ENCODE measurements around the gene MMP17.

The MMP17 gene

DNA sequence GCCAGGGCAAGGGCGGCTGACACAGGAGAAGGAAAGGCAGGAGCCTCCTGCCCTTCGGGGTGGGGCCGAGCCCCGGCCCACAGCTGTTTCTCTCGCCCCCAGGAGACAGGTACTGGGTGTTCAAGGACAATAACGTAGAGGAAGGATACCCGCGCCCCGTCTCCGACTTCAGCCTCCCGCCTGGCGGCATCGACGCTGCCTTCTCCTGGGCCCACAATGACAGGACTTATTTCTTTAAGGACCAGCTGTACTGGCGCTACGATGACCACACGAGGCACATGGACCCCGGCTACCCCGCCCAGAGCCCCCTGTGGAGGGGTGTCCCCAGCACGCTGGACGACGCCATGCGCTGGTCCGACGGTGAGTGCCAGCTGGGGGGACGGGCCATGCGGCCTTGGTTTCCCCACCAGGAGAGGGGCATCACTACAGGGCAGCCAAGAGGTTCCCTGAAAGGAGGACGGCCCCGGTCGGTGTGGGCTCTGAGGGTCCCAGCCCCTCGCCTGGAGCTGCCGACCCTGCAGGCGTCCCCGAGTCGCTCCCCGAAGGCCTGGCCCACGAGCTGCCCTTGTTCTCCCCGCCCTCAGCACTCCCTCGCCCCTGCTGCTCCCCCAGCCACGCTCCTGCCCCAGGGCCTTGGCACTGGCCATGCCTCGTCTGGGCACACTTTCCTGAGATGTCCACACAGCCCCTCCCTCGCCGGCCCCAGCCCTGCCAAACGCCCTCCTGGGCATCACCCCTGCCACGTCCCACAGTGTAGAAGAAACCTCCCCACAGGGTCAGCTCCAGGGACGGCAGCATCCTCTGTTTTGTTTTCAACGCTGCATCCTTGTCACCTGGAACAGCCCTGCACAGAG, 21.7 kb downstream of the MMP17 start:
- DNase-seq (ENCODE audit: low read depth, low spot score), result no peak

DNA sequence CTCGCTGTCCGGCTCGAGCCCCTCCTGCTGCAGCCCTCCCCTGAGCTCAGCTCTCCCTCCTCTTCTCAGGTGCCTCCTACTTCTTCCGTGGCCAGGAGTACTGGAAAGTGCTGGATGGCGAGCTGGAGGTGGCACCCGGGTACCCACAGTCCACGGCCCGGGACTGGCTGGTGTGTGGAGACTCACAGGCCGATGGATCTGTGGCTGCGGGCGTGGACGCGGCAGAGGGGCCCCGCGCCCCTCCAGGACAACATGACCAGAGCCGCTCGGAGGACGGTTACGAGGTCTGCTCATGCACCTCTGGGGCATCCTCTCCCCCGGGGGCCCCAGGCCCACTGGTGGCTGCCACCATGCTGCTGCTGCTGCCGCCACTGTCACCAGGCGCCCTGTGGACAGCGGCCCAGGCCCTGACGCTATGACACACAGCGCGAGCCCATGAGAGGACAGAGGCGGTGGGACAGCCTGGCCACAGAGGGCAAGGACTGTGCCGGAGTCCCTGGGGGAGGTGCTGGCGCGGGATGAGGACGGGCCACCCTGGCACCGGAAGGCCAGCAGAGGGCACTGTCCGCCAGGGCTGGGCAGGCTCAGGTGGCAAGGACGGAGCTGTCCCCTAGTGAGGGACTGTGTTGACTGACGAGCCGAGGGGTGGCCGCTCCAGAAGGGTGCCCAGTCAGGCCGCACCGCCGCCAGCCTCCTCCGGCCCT, 22.8 kb downstream of the MMP17 start:
- DNase-seq (ENCODE audit: low read depth, low spot score), result no peak

DNA sequence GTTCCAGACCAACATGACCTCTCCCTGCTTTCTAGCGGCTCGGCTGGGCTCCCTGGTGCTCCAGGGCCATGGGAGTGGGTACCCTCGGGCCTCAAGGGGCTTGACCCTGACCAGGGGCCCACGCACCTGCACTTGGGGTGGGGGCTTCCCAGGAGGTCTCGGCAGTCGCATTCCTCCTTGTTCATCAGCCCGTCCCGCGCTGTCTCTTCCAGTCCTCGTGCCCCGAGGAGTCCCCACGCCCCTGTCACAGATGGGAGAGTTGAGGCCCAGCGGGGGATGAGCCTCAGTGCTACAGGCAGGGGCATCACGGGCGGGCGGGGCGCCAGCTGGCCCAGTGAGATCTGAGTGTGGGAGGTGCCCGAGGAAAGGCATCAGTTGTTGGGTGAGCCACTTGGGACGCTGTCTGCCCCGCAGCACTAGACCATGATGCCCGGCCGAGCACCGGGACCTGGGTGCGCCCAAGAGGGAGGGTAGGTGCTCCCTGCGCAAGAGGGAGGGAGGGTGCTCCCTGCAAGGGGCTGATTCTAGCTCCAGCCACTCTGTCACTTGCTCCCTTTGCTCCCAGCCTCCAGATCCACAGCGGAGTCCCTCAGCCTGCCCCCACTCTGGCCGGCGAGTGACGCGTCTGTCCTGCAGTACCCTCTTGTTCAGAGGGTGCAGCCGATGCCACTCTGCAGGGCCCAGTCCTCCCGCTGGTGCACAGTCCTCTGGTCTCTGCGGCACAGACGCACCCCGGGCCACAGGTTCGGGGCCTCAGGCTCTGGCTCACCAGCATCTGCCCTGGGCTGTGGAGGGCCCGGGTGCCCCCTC, 23.8 kb downstream of the MMP17 start:
- DNase-seq (ENCODE audit: low read depth, low spot score), result no peak

DNA sequence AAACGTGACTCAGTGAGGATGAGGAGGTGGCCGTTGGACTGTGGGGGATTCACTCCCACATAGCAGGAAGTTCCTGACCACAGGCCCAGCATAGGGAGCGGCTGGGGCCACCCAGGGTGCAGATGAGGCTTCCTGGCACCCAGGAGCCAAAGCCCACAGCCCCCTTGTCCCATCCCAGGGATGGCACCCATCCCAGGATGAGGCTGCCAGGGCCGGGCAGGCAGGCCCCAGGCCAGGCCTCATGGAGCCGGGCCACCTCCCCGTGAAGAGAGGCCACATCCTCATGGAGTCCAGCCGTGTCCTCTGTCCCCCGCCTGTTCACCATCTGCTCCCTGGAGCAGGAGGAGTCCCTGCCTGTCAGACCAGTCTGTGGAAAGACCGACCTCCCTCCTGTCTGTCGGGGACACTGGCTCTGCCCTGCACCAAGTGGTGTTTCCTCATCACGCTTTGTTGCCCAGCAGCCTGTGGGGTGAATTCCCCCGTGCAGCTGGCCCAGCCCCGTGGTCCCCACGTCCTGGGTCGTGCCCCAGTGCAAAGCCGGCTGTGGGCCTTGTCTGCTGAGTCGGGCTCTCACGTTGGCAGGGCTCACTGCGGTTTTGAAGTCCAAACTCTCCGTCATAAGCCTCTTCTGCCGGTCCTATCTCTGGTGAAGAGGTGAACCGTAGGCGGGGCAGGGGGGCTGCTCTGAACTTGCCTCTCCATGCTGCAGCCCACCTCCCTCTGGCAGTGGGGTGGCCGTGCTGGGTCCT, 24.5 kb downstream of the MMP17 start:
- no peak for DNase-seq (ENCODE audit: low read depth, low spot score)

DNA sequence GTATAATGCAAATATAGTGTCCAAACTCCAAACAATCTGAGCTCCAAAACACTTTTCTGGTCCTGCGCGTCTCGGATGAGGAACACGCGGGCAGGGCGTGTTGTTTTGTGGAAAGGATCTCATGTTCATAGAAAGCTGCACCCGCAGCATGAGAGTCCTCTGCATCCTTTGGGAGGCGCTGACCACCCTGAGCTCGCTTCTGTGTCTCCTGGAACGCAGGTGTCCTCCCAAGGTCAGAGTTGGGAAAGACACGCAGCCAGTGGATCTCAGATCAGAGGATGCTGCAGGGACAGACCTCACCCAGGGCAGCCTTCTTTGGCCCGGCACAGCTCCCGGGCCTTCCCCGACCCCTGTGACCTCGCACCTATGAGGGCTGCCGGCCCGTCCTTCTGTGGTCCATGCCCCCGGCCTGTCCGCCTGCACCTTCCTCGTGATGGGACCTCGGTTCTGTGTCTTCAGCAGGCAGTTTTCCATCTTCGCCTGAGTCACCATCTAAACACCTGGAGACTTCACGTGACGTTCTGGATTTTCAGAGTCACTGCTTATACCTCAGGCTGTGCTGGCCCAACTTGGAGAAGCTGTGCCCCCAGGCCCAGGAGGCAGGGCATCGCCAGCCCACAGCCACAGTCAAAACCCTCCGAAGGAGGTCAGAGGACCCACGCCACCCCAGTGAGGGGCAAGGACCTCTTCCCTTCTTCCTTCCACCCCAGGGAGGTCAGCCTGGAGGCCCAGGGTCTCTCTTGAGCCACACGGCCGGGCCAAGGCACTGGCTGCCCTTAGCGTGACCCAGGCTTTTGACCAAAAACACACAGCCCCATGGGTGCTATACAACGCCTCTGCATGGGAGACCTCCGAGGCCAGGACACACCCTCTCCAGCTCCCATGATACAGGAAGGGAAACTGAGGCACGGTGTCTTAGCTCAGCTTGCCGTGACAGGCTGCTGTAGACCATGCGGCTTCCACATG, 25.9 kb downstream of the MMP17 start:
- DNase-seq (ENCODE audit: low read depth, low spot score), result no peak

DNA sequence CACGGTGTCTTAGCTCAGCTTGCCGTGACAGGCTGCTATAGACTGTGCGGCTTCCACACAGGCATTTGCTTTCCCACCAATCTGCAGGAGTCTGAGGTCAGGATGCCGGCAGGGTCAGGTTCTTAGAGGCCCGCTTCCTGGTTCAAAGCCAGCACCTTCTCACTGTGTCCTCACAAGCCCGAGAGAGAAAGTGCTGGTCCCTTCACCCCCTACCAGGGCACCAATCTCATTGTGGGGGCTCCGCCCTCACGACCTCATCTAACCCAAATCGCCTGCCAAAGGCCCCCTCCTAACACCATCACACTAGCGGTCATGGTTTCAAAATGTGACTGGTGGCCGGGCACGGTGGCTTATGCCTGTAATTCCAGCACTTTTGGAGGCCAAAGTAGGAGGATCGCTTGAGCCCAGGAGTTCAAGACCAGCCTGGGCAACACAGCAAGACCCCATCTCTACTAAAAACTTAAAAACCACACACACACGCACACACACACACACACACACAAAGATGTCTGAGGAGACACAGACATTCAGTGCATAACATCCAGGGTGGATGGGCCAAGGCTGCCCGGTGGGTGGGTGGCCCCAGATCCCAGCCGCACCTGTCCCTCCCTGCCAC, 26.8 kb downstream of the MMP17 start:
- DNase-seq (ENCODE audit: low read depth, low spot score), result no peak

DNA sequence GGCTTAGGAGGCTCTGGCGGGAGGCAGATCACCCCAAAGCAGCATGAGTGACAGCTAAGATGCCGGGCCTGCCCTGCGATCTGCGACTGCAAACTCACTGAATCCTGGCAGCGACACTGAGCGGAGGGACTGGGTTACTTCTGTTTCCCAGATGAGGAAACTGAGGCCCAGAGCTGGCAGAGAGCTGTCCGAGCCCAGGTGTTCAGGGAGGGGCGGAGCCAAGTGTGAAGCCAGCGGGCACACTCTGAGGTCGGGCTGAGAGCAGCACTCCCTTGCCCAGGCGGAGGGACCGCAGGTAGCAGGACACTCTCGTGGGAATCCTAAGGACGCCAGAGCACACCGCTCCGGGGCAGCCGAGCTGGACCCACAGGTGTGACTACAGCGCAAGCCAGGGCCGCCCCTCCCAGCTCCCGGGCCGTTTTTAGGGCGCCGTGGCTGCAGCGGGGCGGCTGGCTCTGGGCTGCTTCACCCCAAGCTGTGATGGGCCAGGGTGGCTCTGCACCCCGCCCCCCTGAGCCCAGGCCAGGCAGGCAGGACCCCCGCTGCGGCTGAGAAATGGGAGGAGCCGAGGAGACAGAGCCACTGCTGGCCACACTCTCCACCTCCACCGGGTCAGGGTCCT, 27.4 kb downstream of the MMP17 start:
- DNase-seq (ENCODE audit: low read depth, low spot score), result no peak

DNA sequence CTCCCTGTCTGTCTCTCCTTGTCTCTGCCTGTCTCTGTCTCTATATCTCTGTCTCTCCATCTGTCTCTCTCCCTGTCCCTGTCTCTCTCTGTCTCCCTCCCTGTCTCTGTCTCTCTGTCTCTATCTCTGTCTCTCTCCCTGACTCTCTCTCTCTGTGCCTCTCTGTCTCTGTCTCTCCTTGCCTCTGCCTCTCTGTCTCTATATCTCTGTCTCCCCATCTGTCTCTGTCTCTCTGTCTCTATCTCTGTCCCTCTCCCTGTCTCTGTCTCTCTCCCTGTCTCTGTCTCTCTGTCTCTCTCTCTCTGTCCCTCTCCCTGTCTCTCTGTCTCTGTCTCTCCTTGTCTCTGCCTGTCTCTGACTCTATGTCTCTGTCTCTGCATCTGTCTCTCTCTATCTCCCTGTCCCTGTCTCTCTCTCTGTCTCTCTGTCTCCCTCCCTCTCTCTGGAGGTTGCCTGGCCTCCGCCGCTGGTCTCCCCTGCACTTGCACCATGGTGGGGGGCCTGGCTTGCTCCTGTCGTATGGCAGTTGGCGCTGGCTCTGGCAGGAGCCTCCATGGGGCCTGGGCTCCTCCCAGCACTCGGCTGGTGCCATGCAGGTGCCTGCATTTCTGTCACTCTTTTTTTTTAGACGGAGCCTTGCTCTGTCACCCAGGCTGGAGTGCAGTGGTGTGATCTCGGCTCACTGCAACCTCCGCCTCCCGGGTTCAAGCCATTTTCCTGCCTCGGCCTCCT, 28.3 kb downstream of the MMP17 start:
- no peak for DNase-seq (ENCODE audit: low read depth, low spot score)

DNA sequence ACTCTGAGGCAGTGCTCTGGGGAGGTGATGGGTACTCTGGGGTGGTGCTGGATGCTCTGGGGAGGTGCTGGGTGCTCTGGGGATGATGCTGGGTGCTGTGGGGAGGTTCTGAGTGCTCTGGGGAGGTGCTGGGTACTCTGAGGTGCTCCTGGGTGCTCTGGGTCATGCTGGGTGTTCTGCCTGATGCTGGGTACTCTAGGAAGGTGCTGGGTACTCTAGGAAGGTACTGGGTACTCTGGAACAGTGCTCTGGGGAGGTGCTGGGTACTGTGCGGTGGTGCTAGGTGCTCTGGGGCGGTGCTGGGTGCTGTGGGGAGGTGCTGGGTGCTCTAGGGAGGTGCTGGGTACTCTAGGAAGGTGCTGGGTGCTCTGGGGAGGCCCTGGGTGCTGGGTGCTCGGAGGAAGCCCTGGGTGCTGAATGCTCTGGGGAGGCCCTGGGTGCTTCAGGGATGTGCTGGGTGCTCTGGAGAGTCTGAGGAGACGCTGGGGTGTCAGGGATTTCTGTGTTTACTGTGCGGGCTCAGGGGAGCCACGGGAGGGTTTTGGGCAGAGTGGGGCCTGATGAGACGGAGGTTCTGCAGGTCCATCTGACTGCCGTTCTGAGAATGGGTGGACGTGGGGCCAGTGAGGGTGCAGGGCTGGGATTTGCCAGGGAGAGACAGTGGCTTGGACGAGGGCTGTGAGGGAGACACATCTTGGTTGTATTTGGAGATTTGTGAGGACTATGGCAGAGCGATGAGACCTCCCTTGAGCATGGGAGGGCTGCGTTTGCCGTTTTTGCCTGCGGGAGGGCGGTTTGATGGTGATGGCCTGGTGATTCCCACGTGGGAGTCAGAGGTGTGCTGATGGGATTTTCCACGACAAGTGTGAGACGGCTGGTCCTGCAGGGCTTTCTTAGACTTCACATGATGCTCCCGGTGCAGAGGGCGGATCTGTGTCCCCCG, 30.0 kb downstream of the MMP17 start:
- DNase-seq (ENCODE audit: low read depth, low spot score), result no peak

DNA sequence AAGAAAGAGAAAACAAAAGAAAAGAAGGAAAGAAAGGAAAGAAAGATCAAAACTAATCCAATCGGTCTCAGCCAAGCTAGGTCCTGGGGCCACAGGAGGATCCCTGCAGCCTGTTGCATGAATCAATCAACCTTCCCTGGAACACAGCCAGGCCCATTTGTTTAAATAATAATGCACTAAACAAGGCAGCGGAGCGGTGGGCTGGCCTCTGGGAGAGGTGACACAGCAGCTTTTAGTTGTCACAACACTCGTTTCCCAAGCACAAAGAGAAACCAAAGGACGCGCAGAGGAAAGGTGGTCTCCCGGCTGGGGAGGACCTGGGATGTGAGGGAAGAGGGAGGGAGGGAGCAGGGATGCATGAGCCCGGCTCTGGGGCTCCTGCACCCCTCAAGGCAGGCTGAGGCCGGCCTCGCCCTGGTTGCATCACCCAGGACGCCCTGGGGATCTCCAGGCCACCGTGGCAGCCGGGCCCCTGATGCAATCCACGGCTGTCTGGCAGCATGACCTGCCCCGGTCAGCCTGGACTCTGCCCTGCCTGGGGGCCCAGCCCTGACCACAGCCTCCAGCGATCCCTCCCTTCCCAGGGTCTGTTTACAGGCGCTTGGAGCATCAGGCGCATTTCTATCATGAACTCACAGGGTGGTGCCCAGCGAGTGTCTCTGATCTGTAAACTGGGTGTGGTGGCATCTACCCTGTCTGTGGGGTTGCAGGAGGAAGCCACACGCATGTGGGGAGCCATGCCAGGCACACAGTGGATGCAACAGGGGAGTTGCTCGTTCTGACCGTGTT, 32.5 kb downstream of the MMP17 start:
- DNase-seq (ENCODE audit: low read depth, low spot score), result no peak

DNA sequence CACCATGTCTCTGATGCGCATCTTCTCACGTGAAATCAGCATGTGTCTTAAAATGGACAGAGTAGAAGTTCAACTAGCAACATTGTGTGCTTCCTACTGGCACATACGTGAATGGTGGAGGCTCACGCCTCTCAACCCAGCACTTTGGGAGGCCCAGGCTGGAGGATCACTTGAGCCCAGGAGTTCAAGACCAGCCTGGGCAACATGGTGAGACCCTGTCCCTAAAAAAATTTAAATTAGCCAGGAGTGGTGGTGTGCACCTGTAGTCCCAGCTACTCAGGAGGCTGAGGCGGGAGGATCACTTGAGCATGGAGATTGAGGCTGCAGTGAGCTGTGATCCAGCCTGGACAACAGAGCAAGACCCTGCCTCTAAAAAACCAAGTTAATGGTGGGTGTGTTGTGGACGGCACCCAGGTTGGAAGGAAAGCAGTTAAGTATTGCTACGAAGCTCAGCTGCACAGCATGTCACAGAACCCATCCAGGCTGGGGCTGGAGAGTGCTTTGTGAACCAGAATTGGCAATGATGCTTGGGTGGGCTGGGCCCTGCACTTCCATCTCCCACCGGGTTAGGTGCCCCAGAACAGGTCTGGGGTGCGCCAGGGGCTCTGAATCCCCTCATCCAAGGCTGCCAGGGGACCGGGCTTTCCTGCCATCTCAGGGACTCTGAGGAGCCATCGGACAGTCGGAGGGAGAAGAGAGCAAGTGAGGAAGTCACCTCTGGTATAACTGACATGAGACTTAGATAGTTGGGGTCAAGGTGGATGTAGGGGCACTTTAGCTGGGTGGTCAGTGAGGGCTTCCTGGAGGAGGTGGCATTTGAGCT, 33.3 kb downstream of the MMP17 start:
- no peak for DNase-seq (ENCODE audit: low read depth, low spot score)

DNA sequence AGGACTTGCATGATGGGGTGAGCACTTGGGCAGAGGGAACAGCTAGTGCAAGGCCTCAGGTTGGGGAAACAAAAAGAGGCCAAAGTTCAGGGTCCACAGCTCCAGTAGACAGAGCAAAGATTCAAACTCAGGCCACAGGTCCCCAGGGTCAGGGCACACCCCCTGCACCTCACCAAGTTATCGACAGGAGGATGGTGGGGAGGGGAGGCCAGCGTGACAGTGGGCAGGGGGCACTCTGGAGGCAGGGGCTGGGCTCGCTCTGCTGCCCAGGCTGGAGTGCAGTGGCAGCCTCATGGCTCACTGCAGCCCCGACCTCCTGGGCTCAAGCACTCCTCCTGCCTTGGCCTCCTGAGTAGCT, 33.9 kb downstream of the MMP17 start:
- no peak for DNase-seq (ENCODE audit: low read depth, low spot score)

DNA sequence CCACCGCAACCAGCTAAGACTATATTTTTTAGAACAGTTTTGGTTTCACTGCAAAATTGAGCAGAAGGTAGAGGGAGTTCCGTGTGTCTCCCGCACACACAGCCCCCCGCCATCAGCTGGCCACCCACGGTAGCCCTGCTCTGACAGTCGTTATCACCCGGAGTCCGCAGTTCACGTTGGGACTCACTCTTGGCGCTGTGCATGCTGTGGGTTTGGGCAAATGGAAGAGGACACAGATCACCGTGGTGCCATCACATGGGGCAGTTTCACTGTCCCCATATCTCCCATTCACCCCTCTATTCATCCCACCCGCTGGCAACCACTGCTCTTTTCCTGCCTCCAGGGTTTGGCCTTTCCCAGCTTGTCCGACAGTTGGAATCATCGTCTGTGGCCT, 34.4 kb downstream of the MMP17 start:
- DNase-seq (ENCODE audit: low read depth, low spot score), result no peak

DNA sequence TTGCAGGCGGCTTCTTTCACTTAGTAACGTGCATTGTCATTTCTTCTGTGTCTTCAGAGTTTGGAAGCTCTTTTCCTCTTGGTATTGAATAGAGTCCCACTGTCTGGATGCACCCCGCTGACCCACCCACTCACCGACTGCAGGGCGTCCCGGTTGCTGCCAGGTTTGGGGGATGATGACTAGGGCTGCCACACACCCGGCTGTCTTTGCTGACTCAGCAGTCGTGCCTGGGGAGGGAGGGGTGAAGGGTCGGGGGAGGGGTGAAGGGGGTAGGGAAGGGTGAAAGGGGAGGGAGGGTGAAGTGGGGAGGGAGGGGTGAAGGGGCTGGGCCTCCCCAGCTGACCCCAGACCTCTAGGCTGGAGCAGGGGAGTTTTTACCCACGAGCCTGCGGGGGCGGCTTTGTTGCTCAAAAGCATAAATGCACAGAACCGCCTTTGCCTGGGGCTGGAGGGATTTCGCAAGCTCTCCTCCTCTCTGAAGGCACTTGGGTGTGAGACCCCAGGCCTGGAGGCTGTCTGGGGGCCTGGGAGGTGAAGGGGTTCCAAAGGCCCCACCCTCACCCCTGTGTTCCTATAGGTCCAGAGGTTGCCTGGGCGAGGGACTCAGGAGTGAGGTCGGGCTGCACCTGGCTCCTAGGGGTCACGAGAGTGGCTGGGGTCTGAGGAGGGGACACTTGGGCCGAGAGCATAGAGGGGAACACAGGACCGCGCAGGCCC, 35.0 kb downstream of the MMP17 start:
- DNase-seq (ENCODE audit: low read depth, low spot score), result no peak

DNA sequence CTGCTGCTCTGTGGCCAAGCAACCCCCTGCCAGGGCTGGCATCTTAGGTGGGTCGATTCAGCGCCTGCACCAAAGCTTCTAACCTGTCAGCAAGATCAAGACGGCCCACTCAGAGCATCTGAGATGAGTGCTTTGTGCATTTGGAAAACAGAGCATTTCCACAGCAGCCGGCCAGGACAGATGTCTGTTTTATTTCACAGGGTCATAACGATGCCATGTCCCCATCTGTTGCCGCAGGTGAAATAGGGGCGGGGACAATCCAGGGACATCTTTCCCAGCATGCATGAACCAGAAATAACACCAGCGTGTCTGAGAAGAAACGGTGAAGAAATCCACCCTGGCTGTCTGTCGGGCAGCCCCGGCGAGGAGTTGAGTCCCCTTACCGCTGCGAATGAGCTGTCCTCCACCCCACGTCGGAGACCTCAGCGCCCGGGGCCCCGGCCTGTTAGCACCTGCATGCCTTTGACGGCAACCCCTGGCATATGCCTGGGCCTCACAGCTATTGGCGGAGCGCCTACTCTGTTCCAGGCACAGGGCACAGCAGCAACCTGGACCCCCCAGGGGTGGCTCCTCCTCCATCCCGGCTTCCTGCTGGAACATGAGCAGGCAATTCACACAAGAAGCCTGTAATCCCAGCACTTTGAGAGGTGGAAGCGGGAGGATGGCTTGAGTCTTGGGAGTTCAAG, 35.7 kb downstream of the MMP17 start:
- no peak for DNase-seq (ENCODE audit: low read depth, low spot score)

All from activated naive CD8-positive, alpha-beta T cell treated with anti-CD3 and anti-CD28 coated beads, Interleukin-2, amount 50 U/mL, for 16 hours (primary cell).